ENCODE results near the gene PPIB. TPM values are rescaled to one million over a fixed set of nuclear protein-coding genes. Genes with fewer than 3 reads are reported as not detected.

Gene PPIB
- total and polyA plus RNA-seq, 9 of the 15 experiments (the other 6 are each of a cell fraction or from before 2014, with no cell fraction given): 306 to 746 (median 439) TPM

- TF ChIP-seq ZBTB26 (CRISPR knock-in tag; IDR thresholded peaks at IDR 0.05): 0 out of 2 replicates have a peak, but pooled peaks have one; percentile 48
- TF ChIP-seq EZH2 (IDR thresholded peaks at IDR 0.05; ENCODE audit: borderline replicate concordance, low read depth, low read length): no peak
- TF ChIP-seq POLR2A (conservative IDR thresholded peaks at IDR 0.05): peak; percentile 98
- peak; percentile 82 for TF ChIP-seq CREM (IDR thresholded peaks at IDR 0.05; ENCODE audit: low read depth)
- TF ChIP-seq ID3 (CRISPR knock-in tag; IDR thresholded peaks at IDR 0.05): no peak
- TF ChIP-seq ID3 (tag; IDR thresholded peaks at IDR 0.05): peak; percentile 56; the same call in 1 of the 2 replicates
- TF ChIP-seq RREB1 (CRISPR knock-in tag; IDR thresholded peaks at IDR 0.05): 0 out of 2 replicates have a peak, but pooled peaks have one; percentile 75
- peak; percentile 65 to 77 for TF ChIP-seq AFF1 (IDR thresholded peaks at IDR 0.05; ENCODE audit: low read depth in 1 of 2, partially characterized antibody in 2 of 2)
- no peak for TF ChIP-seq ZBED1 (IDR thresholded peaks at IDR 0.05)
- peak; percentile 86; the same call in 1 of the 2 replicates for TF ChIP-seq RB1 (IDR thresholded peaks at IDR 0.05; ENCODE audit: low read depth)
- TF ChIP-seq CXXC5 (CRISPR knock-in tag; IDR thresholded peaks at IDR 0.05): peak; percentile 90
- no peak; the same call in 1 of the 2 replicates for TF ChIP-seq ILF3 (IDR thresholded peaks at IDR 0.05; ENCODE audit: borderline replicate concordance)
- peak; percentile 76 for TF ChIP-seq CTBP1 (IDR thresholded peaks at IDR 0.05; ENCODE audit: borderline replicate concordance)
- peak; percentile 85; the same call in 1 of the 2 replicates for TF ChIP-seq ETS1 (conservative IDR thresholded peaks at IDR 0.05; ENCODE audit: control insufficient read depth, low read depth, low read length)
- peak; percentile 99 for TF ChIP-seq ATF7 (IDR thresholded peaks at IDR 0.05)
Observed at GRCh38 chr15:64162869-64163658, at the start of gene PPIB (continued).

Measured in K562 (cell line).